Measurements from ENCODE around the gene ASB14.

ASB14 gene

DNA sequence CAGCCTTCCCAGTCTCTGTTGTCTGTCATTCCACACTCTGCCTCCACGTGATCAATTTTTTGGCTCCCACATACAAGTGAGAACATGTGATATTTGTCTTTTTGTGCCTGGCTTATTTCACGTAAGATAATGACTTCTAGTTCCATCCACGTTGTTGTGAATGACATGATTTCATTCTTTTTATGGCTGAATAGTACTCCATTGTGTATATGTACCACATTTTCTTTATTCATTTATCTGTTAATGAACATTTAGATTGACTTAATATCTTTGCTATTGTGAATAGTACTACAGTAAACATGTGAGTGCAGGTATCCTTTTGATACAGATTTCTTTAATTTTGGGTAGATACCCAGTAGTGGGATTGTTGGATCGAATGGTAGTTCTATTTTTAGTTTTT is 31.4 kb downstream of the ASB14 start:
- no peak for DNase-seq (ENCODE audit: low read depth in 2 of 2)
- TF ChIP-seq, protein P1, sequence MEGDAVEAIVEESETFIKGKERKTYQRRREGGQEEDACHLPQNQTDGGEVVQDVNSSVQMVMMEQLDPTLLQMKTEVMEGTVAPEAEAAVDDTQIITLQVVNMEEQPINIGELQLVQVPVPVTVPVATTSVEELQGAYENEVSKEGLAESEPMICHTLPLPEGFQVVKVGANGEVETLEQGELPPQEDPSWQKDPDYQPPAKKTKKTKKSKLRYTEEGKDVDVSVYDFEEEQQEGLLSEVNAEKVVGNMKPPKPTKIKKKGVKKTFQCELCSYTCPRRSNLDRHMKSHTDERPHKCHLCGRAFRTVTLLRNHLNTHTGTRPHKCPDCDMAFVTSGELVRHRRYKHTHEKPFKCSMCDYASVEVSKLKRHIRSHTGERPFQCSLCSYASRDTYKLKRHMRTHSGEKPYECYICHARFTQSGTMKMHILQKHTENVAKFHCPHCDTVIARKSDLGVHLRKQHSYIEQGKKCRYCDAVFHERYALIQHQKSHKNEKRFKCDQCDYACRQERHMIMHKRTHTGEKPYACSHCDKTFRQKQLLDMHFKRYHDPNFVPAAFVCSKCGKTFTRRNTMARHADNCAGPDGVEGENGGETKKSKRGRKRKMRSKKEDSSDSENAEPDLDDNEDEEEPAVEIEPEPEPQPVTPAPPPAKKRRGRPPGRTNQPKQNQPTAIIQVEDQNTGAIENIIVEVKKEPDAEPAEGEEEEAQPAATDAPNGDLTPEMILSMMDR (IDR thresholded peaks at IDR 0.05; ENCODE audit: low read depth, low read length): no peak
- H3K4me3 ChIP-seq (replicated peaks in 1 of 2; ENCODE audit: low read depth in 2 of 2, low read length in 2 of 2): no peak overlapping the region

DNA sequence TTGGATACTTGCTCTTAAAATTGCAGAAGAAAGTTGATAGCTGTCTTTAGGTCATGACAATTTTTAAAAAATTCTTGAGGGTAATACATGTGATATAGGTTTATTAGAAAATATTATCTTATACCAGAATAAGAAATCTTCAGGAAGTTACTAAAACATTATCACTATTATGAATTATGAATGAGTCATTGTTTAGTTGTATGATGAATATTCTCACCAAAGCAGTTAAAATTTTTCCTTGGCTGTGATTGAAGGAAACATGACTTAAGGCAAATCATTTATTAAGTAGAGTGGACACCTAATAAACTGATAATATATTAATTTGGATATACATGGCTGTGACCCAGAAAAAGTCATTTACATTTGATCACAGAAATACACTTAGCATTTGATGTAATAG is 34.8 kb downstream of the ASB14 start:
- no peak overlapping the region for H3K4me3 ChIP-seq (replicated peaks in 1 of 2; ENCODE audit: low read depth in 2 of 2, low read length in 2 of 2)
- TF ChIP-seq, protein P1 (IDR thresholded peaks at IDR 0.05; ENCODE audit: low read depth, low read length): no peak
- DNase-seq (ENCODE audit: low read depth in 2 of 2): no peak

DNA sequence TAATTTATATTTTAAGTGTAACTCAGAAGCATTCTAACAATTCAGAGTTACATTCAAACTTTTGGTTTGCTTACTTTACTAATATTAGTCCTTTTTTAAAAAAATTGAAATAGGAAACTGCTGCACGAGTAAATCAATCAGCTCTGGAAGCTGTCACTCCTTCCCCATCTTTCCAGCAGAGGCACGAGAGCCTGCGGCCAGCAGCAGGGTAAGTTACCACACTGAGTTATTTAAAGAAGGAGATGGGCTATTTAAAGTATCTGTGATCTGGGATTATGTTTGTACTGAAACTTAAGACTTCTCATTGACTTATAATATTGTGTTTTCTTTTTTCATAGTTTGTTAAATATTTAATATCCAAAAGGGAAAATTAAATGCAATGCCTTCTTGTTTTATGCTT is 35.6 kb downstream of the ASB14 start:
- DNase-seq (ENCODE audit: low read depth in 2 of 2): no peak
- H3K4me3 ChIP-seq (replicated peaks in 1 of 2; ENCODE audit: low read depth in 2 of 2, low read length in 2 of 2): no peak overlapping the region
- TF ChIP-seq, protein P1 (IDR thresholded peaks at IDR 0.05; ENCODE audit: low read depth, low read length): no peak

DNA sequence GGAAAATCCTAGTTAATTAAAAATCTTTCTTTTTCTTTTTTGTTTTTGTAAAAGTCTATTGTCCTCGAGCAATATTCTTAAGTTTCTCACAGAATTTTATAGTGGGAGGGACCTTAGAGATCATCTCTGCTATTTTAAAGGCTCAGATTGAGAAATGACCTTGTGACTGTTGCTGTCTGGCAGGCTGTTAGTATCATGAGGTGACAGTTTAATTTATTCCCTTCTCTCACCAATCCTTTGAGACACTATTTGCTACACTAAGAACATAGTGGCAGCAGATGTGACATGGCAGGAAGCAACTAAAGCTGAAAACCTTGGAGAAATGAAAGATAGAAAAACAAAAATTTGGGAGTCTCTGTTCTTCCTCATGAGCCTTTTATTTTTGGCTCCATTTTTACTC is 40.1 kb downstream of the ASB14 start:
- no peak for DNase-seq (ENCODE audit: low read depth in 2 of 2)
- TF ChIP-seq, protein P1 (IDR thresholded peaks at IDR 0.05; ENCODE audit: low read depth, low read length): no peak
- H3K4me3 ChIP-seq (replicated peaks in 1 of 2; ENCODE audit: low read depth in 2 of 2, low read length in 2 of 2): no peak overlapping the region

DNA sequence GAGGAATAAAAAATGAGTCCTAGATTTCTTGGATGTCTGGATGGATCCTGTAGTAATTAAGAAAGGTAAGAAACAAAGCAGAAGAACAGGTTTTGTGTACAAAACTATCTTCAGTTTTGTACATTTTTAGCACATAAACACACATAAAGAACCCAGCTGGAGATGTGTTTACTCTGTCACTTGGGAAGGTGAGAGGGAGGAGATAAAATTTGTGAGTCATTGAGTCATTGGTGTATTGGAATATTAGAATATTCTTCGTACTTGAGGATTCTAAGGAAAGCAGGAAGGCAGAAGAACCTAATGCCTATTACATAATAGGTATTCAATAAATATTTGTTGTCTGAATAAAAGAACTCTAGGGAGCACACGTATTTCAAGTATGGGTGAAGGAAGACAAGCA is 47.5 kb downstream of the ASB14 start:
- TF ChIP-seq, protein P1 (IDR thresholded peaks at IDR 0.05; ENCODE audit: low read depth, low read length): no peak
- H3K4me3 ChIP-seq (replicated peaks in 1 of 2; ENCODE audit: low read depth in 2 of 2, low read length in 2 of 2): no peak overlapping the region
- DNase-seq (ENCODE audit: low read depth in 2 of 2): no peak

DNA sequence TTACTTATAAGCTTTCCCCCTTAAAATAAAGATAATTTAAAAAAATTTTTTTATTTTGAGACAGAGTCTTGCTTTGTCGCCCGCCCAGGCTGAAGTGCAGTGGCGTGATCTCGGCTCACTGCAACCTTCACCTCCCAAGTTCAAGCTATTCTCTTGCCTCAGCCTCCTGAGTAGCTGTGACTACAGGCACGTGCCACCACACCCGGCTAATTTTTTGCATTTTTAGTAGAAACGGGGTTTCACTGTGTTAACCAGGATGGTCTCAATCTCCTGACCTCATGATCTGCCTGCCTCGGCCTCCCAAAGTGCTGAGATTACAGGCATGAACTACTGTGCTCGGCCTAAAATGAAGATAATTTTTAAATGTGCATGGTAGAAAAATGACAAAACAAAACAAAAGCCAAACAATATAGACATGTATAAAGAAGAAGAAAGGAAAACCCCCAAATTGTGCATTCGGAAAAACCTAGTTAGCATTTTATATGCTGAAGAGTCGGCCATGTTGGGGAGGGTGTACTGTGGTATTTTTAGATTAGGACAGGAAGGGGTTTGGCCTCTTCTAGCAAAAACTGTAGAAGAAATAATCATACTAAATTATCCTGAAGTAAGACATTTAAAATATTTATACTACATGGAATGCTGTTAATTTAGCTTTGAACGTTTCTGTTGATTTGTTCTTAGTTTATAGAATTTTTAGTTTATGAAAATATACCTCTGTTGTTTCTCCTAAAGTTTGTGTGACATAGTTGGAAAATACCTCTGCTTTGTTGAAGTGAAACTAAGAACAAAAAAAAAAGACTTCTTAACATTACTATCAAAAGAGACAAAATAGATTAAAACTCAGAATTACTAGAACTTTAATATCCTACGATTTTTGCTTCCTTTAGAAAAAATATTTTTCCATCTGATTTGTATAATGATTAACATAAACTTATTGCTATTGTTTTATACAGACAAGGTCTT is 57.6 kb downstream of the ASB14 start:
- no peak for DNase-seq (ENCODE audit: low read depth in 2 of 2)
- H3K4me3 ChIP-seq (replicated peaks in 1 of 2; ENCODE audit: low read depth in 2 of 2, low read length in 2 of 2): no peak overlapping the region
- TF ChIP-seq, protein P1 (IDR thresholded peaks at IDR 0.05; ENCODE audit: low read depth, low read length): no peak

Data from cardiac fibroblast (primary cell).